Myometrial cell (primary cell): ENCODE results near the gene ALDOC. TPM values are rescaled to one million over a fixed set of nuclear protein-coding genes. Genes with fewer than 3 reads are reported as not detected.

ENCODE experiments used
- total RNA-seq: library from RNA; depleted of rRNA; stranded (reverse); fragments of >200 nt; gene quantifications from 2 replicates; pipeline ENCODE4 v1.2.3, GENCODE V29; 2015

ALDOC gene
- total RNA-seq, result 102 and 110 TPM in 2 replicates

DNA sequence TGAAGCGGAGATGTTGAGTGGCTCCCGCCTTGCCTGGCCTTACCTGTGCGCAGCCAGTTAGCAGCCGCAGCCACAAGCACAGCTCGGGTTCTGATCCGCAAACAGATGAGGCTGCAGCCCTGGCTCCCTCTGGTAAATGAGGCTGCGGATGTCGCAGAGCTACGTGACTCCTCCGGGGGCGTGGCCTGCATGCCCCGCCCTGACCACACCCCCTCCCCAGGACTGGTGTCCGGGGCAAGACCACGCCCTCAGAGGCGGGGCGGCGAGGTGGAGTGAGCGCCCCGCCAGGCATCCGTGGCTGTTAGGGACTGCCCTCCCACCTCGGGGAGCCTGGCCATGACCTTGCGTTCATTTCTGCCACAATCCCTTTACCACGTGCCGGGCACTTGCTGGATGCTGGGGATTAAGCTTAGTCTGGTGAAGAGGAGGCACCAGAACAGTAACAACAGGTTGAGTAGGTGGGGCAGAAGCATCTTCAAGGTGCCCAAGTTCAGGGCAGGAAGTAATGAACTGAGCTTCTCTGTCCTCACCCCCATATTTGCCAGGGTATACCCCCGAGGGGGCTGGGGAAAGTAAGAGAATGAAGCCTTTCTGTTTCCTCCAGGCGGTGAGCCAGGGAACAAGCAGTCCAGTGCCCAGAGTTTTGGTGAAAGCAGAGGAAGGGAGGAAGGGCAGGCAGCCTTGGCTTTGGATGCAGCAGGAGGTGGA is at the start of gene ALDOC:
ALDOC (minus strand) TSS at position 138 of the 708 bp plus-strand sequence. CDS start 1,363 bp downstream, outside the sequence.

DNA sequence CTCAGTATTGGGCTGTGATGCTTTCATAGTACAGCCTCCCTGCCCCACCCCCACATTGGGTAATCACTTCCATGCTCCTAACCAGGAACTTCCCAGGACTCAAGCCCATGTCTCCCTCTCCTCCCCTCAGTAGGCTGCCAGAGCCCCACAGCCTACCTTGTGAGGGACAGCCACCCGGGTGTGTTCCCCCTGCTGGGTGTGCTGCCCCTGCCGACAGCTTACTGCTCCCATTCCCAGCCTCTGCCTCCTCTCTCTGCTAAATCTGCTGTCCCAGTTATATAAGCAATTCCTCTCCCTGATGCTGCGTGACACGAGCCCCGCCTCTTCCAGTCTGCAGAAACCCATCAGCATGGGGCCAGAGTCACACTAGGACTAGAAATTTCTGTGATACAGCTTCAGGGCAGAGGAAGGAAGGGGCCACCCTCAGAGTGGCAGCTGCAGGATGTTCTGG is 37.3 kb upstream of the ALDOC start, which contains the start of gene RSKR:
RSKR (minus strand) TSS at position 255 of the 451 bp plus-strand sequence; CDS start at position 231, 24 bp downstream.

DNA sequence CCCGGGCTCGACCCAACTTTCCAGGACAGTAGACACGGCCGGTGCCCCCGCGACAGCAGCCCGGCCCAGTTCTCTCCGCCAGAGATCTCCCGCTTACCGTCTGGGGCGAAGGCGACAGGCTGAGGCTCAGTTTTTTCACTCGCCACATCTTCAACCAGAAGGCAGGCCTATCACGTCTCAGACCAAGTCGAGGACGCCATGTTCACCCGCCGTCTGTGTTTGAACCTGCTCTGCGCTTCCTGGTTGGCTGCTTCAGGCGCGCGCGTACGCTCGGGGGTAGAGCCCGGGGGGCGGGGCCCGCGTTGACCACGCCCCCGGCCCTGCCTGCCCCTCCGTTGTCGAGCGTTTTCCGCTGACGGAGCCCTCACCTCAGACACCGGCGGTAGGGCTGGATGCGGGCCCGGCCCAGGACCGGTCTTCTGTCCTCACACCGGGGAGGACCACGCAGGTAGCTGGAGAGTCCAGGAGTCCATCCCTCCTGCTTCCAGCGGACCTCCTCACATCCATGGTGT is 22.2 kb upstream of the ALDOC start, which contains the start of gene SPAG5:
SPAG5 (minus strand) TSS at position 227 of the 512 bp plus-strand sequence; CDS start at position 148, 79 bp downstream.

DNA sequence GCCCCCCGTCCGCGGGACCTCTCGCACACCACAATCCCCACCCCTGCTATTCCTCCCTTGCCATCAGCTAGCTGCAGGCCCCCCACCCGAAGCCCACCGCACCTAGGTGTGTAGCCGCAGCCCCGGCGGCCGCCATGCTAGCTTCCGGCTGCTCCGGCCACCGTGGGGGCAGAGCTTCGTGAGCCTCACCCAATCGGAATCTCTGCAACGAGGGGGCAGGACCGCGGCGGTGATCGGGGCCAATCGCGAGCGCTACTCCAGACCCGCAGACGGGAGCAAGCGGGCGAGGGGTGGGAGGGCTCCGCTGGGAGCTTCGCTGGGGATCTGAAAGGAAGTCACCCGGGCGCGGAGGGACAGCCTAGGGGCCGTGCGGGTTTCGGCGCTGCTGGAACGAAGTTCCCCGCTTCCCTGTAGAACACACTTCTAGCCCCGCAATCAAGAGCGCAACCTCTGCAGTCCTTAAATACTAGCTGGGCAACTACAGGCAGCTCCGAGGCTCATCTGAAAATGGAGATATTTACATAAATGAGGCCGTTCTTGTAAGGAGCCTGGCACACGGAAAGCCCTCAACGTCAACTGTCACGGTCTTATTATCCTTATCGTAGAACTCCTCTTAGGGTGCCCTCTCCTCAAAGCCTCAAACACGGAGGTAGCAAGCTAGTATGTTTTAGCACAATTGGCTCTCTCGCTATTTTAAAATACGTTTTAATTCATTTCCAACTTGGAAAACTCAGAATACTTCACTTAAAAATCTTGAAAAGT is 5.2 kb downstream of the ALDOC start, which contains the start of gene PIGS:
PIGS (minus strand) TSS at position 164 of the 762 bp plus-strand sequence; CDS start at position 136, 28 bp downstream.

DNA sequence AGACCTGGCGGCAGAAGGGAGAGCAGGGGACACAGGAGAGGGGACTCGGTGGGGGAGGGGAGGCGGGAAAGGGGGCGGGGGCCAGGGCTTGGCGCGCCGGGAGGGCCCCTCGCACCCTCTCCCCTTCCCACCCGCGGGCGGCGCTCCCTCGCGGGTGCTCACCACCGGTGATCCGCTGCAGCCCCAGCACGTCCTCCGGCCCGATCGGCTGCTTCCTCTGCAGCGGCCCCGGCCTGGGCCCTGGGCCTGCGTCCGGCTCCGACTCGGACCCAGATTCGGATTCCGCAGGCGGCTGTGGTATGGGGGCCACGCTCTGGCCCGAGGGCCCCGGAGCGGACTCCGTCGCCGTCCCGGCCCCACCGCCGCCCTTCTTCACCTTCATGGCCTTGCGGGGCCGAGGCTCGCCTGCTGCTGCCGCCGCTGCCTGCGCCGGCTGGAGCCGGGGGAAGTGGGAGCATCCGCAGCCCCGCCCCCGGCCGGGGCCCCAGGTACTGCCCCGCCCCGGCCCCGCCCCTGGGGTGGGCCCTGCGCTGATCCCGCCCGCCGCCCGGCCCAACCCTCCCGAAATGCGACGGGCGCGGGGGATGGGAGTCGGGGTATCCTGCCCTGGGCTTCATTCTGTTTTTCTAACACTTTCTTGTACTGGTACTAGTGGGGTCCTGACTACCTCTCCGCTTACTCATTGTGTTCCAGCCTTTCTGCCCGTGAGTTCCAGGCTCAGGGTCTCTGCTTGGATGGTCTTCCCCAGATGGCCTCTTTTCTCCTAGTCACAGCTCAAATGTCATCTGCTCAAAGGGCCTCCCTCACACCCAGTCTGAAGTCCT is 24.3 kb downstream of the ALDOC start, which contains the start of gene UNC119:
UNC119 (minus strand) TSS at position 449 of the 824 bp plus-strand sequence; CDS start at position 382, 67 bp downstream.

Other genes starting within 250 kb of the ALDOC start
- gene IFT20, start 241.4 kb downstream of the ALDOC start, total RNA-seq, result 49.3 and 64.5 TPM in 2 replicates
- 30.6 and 32.4 TPM in 2 replicates for gene TNFAIP1, start 241.1 kb downstream of the ALDOC start, total RNA-seq
- gene POLDIP2, start 219.4 kb downstream of the ALDOC start, total RNA-seq, result 147 and 150 TPM in 2 replicates
- gene SEBOX, start 211.7 kb downstream of the ALDOC start, total RNA-seq, result not detected in 2 replicates
- gene VTN, start 206.6 kb downstream of the ALDOC start, total RNA-seq, result 0.29 and 1.4 TPM in 2 replicates
- gene SARM1, start 205.2 kb downstream of the ALDOC start, total RNA-seq, result 4.6 and 5.8 TPM in 2 replicates
- gene SLC46A1, start 170.7 kb downstream of the ALDOC start, total RNA-seq, result 4.0 and 4.1 TPM in 2 replicates
- gene SLC13A2, start 103.3 kb downstream of the ALDOC start, total RNA-seq, result not detected in 2 replicates
- not detected in 2 replicates for gene FOXN1, start 70.5 kb downstream of the ALDOC start, total RNA-seq
- gene UNC119, start 24.3 kb downstream of the ALDOC start, total RNA-seq, result 31.1 and 37.2 TPM in 2 replicates
- gene PIGS, start 5.4 kb downstream of the ALDOC start, total RNA-seq, result 57.8 and 64.9 TPM in 2 replicates
- gene SPAG5, start 22.1 kb upstream of the ALDOC start, total RNA-seq, result 43.2 and 48.1 TPM in 2 replicates
- gene RSKR, start 37.3 kb upstream of the ALDOC start, total RNA-seq, result 0.35 and 0.58 TPM in 2 replicates
- gene BLTP2, start 68.3 kb upstream of the ALDOC start, total RNA-seq, result 88.2 and 114 TPM in 2 replicates
- 49.6 and 55.3 TPM in 2 replicates for gene SDF2, start 85.0 kb upstream of the ALDOC start, total RNA-seq
- gene SUPT6H, start 85.3 kb upstream of the ALDOC start, total RNA-seq, result 19.6 and 24.1 TPM in 2 replicates
- 0.18 and 2.3 TPM in 2 replicates for gene PROCA1, start 135.0 kb upstream of the ALDOC start, total RNA-seq
- gene RAB34, start 141.0 kb upstream of the ALDOC start, total RNA-seq, result 403 and 461 TPM in 2 replicates
- 511 and 592 TPM in 2 replicates for gene RPL23A, start 143.1 kb upstream of the ALDOC start, total RNA-seq
- 10.4 and 10.8 TPM in 2 replicates for gene TLCD1, start 149.3 kb upstream of the ALDOC start, total RNA-seq
- gene NEK8, start 151.9 kb upstream of the ALDOC start, total RNA-seq, result 2.1 and 34.3 TPM in 2 replicates
- 28.2 and 38.3 TPM in 2 replicates for gene TRAF4, start 167.1 kb upstream of the ALDOC start, total RNA-seq